NT2/D1 (cell line): ENCODE results near the gene RTN4RL1.

ENCODE experiments used
- DNase-seq: peaks from one replicate; pipeline ENCODE4 v3.0.0-alpha.2; 2011; ENCODE audit warnings: low read depth, low spot score
- H3K27me3 ChIP-seq: 2 replicates; pipeline ENCODE4 v1.6.0; 2011; ENCODE audit warnings: mild to moderate bottlenecking; ENCODE audit not compliant: insufficient read length, insufficient read depth
- H3K36me3 ChIP-seq: 2 replicates; pipeline ENCODE4 v1.6.1; 2011; ENCODE audit warnings: mild to moderate bottlenecking, low read length, mixed read lengths; ENCODE audit not compliant: insufficient read depth, insufficient read length
- H3K4me1 ChIP-seq: 2 replicates; pipeline ENCODE4 v1.5.1; 2011; ENCODE audit not compliant: insufficient read depth, insufficient read length
- H3K4me3 ChIP-seq: 2 replicates; pipeline ENCODE4 v1.5.1; 2011; ENCODE audit warnings: low read depth; ENCODE audit not compliant: insufficient read length
- H3K9ac ChIP-seq: 2 replicates; pipeline ENCODE4 v1.6.0; 2011; ENCODE audit warnings: low read depth; ENCODE audit not compliant: insufficient read length
- H3K9me3 ChIP-seq: 2 replicates; pipeline ENCODE4 v1.5.1; 2011; ENCODE audit warnings: mild to moderate bottlenecking, low read length; ENCODE audit not compliant: insufficient read depth
- SUZ12 ChIP-seq: IDR thresholded peaks from 2 replicates; pipeline ENCODE4 v1.6.1; 2011; ENCODE audit not compliant: insufficient read length, insufficient read depth; ENCODE audit errors: extremely low read depth
- YY1 ChIP-seq: IDR thresholded peaks from 2 replicates; pipeline ENCODE4 v1.6.1; 2011; ENCODE audit not compliant: insufficient read length, insufficient read depth
- ZNF274 ChIP-seq: IDR thresholded peaks from 2 replicates; pipeline ENCODE4 v1.6.1; 2011; ENCODE audit warnings: mild to moderate bottlenecking, low read depth, low read length

RTN4RL1 gene

GRCh38 chr17:1914661-1915083 is 110.5 kb downstream of the RTN4RL1 start:
- TF ChIP-seq ZNF274 (no peak), YY1 (no peak), SUZ12 (no peak)
- Histone ChIP-seq H3K36me3 (no peaks in the 10 kb centered on the region), H3K9me3 (no peaks in the 10 kb centered on the region), H3K27me3 (peaks cover 1% of the 10 kb centered on the region), H3K9ac (no peak overlapping the region), H3K4me1 (peaks cover 7% of the 10 kb centered on the region), H3K4me3 (no peak overlapping the region)
- DNase-seq, result no peak

DNA sequence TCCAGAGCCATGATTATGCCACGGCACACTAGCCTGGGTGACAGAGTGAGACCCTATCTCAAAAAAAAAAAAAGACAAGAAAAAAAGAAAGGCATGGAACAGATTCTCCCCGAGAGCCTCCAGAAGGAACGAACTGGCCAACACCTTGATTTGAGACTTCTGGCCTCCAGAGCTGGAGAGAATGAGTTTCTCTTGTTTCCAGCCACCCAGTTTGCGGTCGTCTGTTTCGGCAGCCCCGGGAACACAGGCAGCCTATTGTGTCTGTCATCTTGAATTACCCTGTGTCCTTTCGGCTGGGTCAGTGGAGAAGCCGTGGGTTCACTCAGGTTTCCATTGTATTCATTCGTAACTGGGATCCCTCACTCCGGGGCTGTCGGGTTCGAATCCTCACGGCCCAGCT is 111.4 kb downstream of the RTN4RL1 start:
- Histone ChIP-seq H3K4me1 (peaks cover 7% of the 10 kb centered on the region), H3K4me3 (no peak overlapping the region), H3K9me3 (no peaks in the 10 kb centered on the region), H3K36me3 (no peaks in the 10 kb centered on the region), H3K9ac (no peak overlapping the region), H3K27me3 (peaks cover 3% of the 10 kb centered on the region)
- TF ChIP-seq YY1 (no peak), ZNF274 (no peak), SUZ12 (no peak)
- DNase-seq, result no peak

DNA sequence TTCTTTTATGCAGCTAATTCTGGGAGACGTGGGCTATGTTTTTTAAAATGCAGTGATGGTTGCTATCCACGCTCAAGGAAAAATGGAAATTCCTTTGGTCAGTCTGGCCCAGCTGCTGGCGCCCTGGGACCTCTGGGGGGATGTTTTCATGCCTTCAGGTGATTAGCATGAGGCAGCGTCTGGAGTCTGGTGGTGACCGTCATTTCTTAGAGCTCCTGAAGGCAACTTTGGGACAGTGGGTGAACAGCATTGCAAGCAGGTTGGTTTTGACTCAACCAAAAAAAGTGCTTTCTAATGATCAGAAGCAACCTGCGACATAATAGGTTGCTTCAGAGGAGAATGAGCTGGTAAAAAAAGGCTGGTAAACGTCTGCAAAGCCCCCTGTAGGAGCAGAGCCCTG is 113.0 kb downstream of the RTN4RL1 start:
- no peaks in the 10 kb centered on the region for H3K9me3 ChIP-seq
- TF ChIP-seq SUZ12 (no peak), YY1 (no peak), ZNF274 (no peak)
- no peak overlapping the region for H3K9ac ChIP-seq
- peaks cover 10% of the 10 kb centered on the region for H3K4me1 ChIP-seq
- peaks cover 14% of the 10 kb centered on the region for H3K27me3 ChIP-seq
- DNase-seq, result no peak
- no peaks in the 10 kb centered on the region for H3K36me3 ChIP-seq
- no peak overlapping the region for H3K4me3 ChIP-seq

GRCh38 chr17:1909985-1910384 is 115.1 kb downstream of the RTN4RL1 start:
- TF ChIP-seq YY1 (no peak), ZNF274 (no peak), SUZ12 (no peak)
- H3K4me1 ChIP-seq, result peaks cover 9% of the 10 kb centered on the region
- no peak overlapping the region for H3K4me3 ChIP-seq
- DNase-seq, result no peak
- H3K27me3 ChIP-seq, result peaks cover 14% of the 10 kb centered on the region
- H3K9ac ChIP-seq, result no peak overlapping the region
- H3K9me3 ChIP-seq, result no peaks in the 10 kb centered on the region
- H3K36me3 ChIP-seq, result no peaks in the 10 kb centered on the region

DNA sequence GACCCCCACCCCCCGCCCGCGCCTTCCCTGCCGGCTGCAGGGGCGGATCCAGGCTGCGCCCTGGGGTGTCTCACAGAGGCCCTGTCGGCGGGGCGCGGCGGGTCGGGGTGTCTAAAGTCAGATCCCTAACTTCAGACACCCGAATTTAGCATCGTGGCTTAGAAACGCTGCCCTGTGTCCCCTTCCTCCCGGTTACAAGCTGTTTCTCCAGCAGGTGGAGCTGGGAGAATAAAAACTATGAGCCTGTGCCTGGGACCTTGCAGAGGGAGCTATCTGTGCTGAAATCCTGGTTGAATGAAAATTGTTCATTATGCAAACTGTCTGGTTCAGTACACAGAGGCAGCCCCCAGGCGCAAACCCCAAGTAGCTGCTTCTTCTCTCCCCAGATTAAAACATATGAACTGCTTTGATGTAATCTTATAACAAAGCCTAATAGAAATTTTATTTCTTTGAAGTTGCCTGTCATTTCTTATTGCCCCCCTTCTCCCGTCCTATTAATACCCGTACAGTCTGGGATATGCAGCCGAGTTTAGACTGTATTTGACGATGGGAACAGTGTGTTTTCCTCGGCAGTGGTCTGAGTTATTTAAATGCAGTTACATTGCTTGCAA is 116.3 kb downstream of the RTN4RL1 start:
- Histone ChIP-seq H3K9me3 (no peaks in the 10 kb centered on the region), H3K9ac (no peak overlapping the region)

DNA sequence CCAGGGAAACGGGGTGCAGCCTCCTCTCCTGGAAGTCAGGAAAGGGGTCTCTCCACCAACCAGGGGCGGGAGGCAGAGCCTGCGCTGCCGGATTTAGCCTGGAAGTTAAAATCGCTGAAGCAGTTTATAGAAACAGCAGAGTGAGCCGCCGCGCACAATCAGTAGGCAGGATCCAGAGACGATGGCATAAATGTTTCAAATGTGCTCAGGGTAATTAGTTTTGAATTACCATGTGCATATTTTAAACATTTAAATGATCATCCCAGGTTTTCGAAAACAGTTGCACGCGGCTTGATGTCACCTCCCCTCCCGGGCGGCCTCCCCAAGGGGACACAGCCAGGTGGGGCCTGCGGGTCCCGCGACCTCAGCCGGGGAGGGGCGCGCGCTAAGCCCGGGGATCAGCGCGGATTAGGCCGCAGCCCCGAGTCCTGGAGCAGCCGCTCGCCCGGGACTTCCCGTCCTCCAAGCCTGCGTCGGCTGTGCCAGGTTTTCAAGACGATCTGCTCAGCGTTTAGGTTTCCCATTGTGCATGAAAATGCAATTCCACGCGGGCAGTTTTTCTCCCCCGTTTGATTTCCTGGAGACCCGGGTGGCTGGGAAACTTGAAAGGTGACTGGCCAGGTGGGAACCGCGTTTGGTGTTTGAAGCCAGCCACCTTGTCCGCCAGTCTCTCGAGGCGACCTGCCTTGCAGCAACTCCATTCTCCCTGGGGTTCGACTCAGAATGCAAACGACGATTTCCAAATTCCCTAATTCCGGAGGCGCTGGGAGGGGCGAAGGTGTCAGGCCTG is 117.0 kb downstream of the RTN4RL1 start:
- Histone ChIP-seq H3K27me3 (peaks cover 14% of the 10 kb centered on the region), H3K4me3 (peak overlapping the region; percentile 32), H3K4me1 (peaks cover 8% of the 10 kb centered on the region), H3K36me3 (no peaks in the 10 kb centered on the region), H3K9ac (peak overlapping the region; percentile 57), H3K9me3 (no peaks in the 10 kb centered on the region)
- no peak for DNase-seq
- no peak for TF ChIP-seq ZNF274
- TF ChIP-seq YY1, result no peak
- no peak for TF ChIP-seq SUZ12

More for the DNA sequence above, 116.3 kb downstream of the RTN4RL1 start:
- TF ChIP-seq ZNF274, result no peak
- TF ChIP-seq SUZ12, result no peak
- TF ChIP-seq YY1, result no peak
- peak; percentile 44 for DNase-seq
- Histone ChIP-seq H3K36me3 (no peaks in the 10 kb centered on the region), H3K27me3 (peaks cover 14% of the 10 kb centered on the region), H3K4me1 (peaks cover 8% of the 10 kb centered on the region), H3K4me3 (peak overlapping the region; percentile 32)

DNA sequence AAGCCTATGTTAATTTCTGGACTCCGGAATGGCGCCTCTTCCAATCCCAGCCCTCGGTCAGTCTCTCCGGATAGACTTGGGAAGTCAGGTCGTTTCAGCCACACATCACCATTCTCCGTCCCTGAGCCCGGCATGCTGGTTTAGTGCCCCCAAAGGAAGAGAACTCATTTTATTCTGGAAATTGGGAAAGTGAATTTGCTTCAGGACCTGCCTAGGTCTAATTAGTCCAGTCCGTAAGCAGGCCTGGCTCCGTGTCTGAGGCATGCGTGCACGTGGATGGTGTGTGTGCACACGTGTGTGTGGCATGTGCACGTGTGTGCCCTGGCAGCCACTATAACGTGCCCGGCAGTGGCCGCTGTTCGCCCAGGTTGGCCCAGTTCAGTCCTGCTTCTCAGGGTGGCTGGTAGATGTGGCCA is 117.9 kb downstream of the RTN4RL1 start:
- Histone ChIP-seq H3K27me3 (peaks cover 14% of the 10 kb centered on the region), H3K36me3 (no peaks in the 10 kb centered on the region), H3K4me3 (no peak overlapping the region), H3K4me1 (peaks cover 8% of the 10 kb centered on the region), H3K9me3 (no peaks in the 10 kb centered on the region), H3K9ac (no peak overlapping the region)
- no peak for DNase-seq
- TF ChIP-seq SUZ12 (no peak), ZNF274 (no peak), YY1 (no peak)
